ENCODE results near the gene DCST2. TPM values are rescaled to one million over a fixed set of nuclear protein-coding genes. Genes with fewer than 3 reads are reported as not detected.

Gene DCST2
- total RNA-seq, 4 donors from 2014 or later = 0.34 to 3.7 (median 2.6) TPM; not detected in 1

DNA sequence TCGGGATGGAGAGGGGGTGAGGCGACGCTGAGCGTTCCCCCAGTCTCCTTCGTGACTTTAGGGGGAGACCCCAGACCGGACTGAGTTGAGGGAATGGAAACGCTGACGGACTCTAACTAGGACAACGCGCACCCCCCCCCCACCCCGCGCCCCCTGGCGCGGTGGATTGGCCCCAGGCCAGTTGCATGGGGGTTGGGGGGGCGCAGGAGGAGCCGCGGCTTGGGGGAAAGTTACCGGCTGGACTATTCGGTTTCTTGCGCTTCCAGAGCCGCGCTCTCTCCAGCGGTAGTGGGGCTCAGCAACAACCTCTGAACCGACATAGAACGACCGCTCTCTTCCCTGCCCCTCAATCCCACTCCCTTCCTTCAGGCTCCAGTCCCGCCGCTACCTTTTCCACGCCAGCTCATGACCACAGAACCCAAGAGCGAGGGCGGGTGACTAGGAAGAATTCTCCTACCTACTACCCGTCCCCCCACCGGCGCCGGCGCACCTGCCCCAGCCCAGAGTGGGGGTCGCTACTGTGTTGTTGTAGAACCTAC lies 30.3 kb downstream of the DCST2 start:
- no peak for TF ChIP-seq CTCF (IDR thresholded peaks at IDR 0.05; ENCODE audit: low read depth)

DNA sequence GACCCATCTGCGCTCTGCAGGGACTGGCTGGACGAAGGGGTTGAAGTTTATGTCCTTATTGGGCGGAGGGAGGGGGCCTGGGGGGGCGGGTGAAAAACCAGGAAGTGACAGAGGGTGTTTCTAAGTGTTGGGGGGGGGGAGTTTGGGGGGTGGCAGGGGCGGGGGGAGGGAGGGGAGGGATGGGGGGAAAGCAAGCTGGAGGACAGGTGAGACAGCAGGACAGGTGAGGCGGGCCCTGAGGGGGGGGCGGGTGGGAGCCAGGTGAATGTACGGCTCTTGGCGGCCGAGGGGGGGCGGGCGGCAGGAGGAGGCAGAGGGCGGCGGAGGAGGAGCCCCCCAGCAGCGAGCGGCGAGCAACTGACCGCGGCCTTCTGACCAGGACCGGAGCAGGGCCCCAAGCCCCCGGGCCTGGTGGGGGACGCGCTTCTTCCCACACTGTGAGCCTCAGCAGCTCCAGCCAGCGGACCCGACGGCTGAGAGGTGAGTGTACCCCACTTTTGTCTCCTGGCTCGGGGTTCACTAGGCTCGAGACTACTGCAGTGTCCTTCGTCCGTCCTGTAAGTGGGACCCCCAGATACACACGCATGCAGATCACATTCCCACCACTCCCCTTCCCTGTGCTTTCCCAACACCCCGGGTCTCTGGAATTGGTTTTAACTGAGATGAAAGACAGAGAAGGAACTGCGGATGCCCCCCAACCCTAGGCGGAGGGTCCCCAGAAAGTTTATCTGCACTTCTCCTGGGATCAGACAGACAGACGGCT lies 30.9 kb downstream of the DCST2 start, which contains the start of gene ZBTB7B:
Gene ZBTB7B (plus strand): TSS at position 339 of the 763 bp plus-strand sequence. CDS start 11,859 bp downstream, outside the sequence.
- no peak for TF ChIP-seq CTCF (IDR thresholded peaks at IDR 0.05; ENCODE audit: low read depth)

- no peak for TF ChIP-seq CTCF (IDR thresholded peaks at IDR 0.05; ENCODE audit: low read depth)
Measured at GRCh38 chr1:155001675-155002463, 31.7 kb downstream of the DCST2 start.

DNA sequence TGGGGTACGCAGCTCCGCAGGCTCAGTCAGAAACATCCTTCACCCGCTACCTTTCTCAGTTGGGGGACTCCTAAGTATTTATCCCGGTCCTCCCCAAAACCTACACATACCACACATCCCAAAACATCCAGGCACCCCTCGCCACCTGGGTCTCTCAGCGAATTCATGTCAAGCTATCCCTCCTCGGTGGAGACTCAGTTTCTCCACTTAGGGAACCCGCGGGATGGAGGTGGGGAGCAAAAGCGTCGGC lies 32.2 kb downstream of the DCST2 start:
- TF ChIP-seq CTCF (IDR thresholded peaks at IDR 0.05; ENCODE audit: low read depth) = no peak

DNA sequence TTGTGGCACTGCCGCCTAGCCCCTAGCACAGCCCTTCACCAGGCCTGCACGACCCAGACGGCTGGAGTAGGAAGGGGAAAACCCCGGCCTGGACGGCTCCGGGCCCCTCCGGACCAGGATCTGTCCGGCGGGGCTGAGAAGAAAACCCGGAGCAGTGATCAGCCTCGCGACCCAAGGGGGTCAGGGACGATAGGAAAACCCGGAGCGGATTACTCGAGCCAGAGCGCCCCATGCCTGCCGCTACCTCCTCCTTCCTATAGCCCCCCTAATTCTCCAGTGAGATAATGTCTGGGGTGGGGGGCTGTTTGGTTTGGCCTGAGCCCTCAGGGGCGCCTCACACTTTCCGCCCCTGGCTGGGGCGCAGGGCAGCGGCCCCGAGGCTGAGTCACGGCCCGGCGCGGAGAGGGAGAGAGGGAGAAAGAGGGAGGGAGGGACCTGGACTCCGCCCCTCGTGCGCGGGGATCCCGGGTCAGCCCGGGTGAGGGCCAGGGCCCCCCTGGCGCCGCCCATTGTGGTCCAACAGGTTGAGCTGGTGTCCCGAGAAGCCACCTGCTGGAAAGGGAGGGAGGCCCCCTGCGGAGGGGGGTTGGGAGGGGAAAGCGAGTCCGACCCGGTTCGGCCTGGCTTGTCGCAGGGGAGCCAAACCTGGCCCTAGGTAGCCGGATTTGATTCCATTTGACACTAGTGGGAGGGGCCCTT lies 32.7 kb downstream of the DCST2 start:
- TF ChIP-seq CTCF (IDR thresholded peaks at IDR 0.05; ENCODE audit: low read depth) = no peak

DNA sequence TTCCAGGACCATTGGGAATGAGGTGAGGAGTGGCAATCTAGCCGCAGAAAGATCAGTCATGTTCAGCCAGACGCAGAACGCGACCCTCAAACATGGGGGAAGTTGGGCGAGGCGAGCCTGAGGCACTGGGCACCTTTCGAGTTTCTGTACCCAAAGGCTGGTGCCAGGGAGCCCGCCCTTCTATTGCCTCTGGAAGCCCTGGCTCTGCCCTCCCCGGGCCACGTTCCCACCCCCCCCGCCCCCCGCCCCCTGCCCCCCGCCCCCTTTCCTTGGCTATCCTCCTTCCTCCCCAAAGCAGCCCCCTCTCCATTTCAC lies 33.2 kb downstream of the DCST2 start:
- TF ChIP-seq CTCF (IDR thresholded peaks at IDR 0.05; ENCODE audit: low read depth) = no peak

Measured in subcutaneous adipose tissue (tissue), 4 donors.